NCI-H2171 treated with DMSO at 0.1 percent for 48 hours (cell line): ENCODE results near the gene FN3KRP.

ENCODE experiments used
- DNase-seq: peaks from one replicate; lab custom pipeline; 2025; lab: John Stamatoyannopoulos, UW

FN3KRP gene

GRCh38 chr17:82716203-82717010, at the start of gene FN3KRP:
FN3KRP (plus strand) TSS chr17:82716706; CDS start chr17:82716756, 50 bp downstream.
- DNase-seq = peak; percentile 81

- no peak for DNase-seq
These were observed 49.4 kb upstream of the FN3KRP start for GRCh38 chr17:82666931-82667667.

GRCh38 chr17:82667668-82668000, 48.9 kb upstream of the FN3KRP start:
- DNase-seq = no peak

- DNase-seq = no peak
These were observed 48.4 kb upstream of the FN3KRP start for GRCh38 chr17:82668024-82668630.

GRCh38 chr17:82668631-82669099, 47.8 kb upstream of the FN3KRP start:
- DNase-seq = no peak

GRCh38 chr17:82670661-82671450, 45.6 kb upstream of the FN3KRP start:
- no peak for DNase-seq

- no peak for DNase-seq
These were observed 41.6 kb upstream of the FN3KRP start for GRCh38 chr17:82674656-82675475.

- DNase-seq = no peak
These were observed 40.8 kb upstream of the FN3KRP start for GRCh38 chr17:82675476-82676245.

- no peak for DNase-seq
These were observed 39.1 kb upstream of the FN3KRP start for GRCh38 chr17:82677353-82677925.

- DNase-seq = no peak
These were observed 38.1 kb upstream of the FN3KRP start for GRCh38 chr17:82678265-82678891.

GRCh38 chr17:82679586-82680465, 36.7 kb upstream of the FN3KRP start:
- no peak for DNase-seq

GRCh38 chr17:82681547-82681946, 35.0 kb upstream of the FN3KRP start:
- DNase-seq = no peak

- no peak for DNase-seq
These were observed 33.0 kb upstream of the FN3KRP start for GRCh38 chr17:82683534-82683933.

- no peak for DNase-seq
These were observed 32.2 kb upstream of the FN3KRP start for GRCh38 chr17:82684228-82684841.

- no peak for DNase-seq
These were observed 31.2 kb upstream of the FN3KRP start for GRCh38 chr17:82685291-82685690.

- DNase-seq = no peak
These were observed 29.9 kb upstream of the FN3KRP start for GRCh38 chr17:82686366-82687324.

- DNase-seq = no peak
These were observed 29.1 kb upstream of the FN3KRP start for GRCh38 chr17:82687375-82687861.
